Inflammatory macrophage treated with lipopolysaccharide for 4 hours (primary cell): ENCODE measurements around the gene C1QTNF9B.
"Not testable (repeated sequence)": the region's sequence is repeated elsewhere in the genome, so short reads cannot be mapped to it uniquely, and the experiment has no call there.

ENCODE experiments used
- DNase-seq: peaks from one replicate; pipeline ENCODE4 v3.0.0-alpha.2; 2020

The C1QTNF9B gene

DNA sequence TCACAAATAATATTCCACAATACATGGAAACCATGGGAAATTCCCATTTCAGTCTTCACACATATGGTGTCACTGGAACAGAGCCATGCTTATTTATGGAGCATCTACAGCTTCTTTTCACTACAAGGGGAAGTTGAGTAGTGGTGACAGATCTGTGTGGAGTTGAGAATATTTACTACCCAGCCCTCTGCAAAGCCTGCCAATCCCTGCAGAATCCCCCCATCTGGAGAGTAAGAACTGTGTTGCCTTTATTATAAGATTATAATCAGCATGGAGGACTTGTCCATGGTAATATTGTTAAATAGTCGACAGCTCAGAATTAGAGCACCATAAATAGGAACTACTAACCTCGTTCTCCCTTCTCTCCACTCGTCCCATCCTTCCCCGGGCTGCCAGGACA is 3.5 kb downstream of the C1QTNF9B start:
- DNase-seq, result not testable (repeated sequence)

- peak; percentile 49 for DNase-seq
Measured at GRCh38 chr13:23889615-23890607, 7.4 kb downstream of the C1QTNF9B start.

DNA sequence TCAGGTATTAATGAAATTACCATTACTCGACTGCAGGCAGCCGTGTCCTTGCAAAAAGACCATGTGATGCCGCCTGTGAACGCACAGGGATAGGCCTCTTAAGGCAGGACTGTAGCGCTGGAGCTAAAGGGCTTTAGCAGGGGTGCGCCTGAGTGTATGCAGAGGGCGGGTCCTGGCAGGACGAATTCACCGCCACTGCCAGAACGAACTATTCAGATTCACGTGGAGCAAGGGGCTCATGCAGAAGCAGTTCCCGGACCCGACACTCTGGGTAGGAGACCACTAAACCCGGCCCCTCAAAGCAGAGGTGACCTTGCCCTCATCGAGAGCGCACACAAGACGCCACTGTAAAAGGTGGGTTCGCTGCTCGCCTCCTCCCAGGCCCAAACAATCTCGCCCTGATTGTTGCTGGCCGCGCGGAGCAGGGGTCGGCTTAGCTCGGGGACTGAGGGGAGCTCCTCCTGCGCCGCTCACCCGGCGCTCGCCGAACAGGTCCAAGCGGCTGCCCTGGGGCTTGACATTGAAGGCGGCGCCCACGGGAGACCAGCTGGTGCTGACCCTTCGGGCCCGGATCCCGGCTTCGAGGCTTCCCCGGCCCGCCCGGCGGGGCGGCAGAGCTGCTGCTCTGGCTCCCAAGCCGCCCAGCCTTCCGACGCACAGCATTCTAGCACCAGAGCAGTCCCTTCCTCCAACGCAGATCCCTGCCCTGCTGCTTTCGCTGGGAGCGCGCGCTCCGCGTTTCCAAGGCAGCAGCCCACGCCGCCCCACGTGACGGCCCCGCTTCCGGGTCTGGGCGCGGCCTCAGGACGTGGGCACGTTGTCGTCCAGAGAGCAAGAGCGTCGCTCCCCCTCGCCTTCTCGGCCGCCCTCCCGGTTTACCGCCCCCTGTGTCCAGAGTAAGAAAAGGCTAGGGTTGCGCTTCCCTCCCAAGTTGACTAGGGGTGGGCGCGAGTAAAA is 8.4 kb downstream of the C1QTNF9B start, which contains the start of gene MIPEP:
TSS of gene MIPEP (minus strand) at position 743 of the 957 bp plus-strand sequence. CDS start at position 663, 80 bp downstream.
- DNase-seq, result peak; percentile 96

DNA sequence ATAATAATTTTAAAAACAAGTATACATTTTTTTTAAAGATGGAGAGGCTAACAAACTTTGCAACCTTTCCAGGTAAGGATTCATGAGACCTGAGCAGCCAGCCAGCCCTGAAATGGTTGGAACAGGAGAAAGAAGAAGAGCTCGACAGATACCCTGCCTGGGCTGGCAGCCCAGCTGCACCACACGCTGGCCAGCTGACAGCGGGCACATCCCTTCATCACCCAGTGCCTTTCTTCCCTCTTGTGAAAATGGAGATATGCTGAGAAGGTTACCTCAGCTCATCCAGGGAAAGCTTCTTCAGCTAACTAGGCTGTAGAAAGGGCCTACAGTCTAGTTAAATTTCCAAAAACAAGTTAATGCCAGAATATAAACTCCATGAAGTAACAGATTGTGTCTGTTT is 12.9 kb downstream of the C1QTNF9B start:
- not testable (repeated sequence) for DNase-seq

DNA sequence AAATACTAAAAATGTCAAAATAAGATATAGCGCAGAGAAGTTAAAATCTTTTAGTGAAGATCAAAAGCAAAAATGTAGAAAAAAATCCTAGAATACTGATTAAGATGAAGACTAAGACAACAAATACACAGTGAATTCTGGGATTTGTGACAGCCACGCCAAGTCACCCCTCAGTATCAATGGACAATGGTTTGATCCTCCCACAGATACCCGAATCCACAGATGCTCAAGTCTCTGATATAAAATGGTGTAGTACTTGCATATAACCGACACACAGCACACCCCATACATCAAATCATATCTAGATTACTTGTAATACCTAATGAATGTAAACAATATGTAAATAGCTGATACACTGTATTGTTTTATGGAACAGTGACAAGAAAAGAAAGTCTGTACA is 14.0 kb downstream of the C1QTNF9B start:
- no peak for DNase-seq

- not testable (repeated sequence) for DNase-seq
Measured at GRCh38 chr13:23881402-23881800, 15.9 kb downstream of the C1QTNF9B start.

DNA sequence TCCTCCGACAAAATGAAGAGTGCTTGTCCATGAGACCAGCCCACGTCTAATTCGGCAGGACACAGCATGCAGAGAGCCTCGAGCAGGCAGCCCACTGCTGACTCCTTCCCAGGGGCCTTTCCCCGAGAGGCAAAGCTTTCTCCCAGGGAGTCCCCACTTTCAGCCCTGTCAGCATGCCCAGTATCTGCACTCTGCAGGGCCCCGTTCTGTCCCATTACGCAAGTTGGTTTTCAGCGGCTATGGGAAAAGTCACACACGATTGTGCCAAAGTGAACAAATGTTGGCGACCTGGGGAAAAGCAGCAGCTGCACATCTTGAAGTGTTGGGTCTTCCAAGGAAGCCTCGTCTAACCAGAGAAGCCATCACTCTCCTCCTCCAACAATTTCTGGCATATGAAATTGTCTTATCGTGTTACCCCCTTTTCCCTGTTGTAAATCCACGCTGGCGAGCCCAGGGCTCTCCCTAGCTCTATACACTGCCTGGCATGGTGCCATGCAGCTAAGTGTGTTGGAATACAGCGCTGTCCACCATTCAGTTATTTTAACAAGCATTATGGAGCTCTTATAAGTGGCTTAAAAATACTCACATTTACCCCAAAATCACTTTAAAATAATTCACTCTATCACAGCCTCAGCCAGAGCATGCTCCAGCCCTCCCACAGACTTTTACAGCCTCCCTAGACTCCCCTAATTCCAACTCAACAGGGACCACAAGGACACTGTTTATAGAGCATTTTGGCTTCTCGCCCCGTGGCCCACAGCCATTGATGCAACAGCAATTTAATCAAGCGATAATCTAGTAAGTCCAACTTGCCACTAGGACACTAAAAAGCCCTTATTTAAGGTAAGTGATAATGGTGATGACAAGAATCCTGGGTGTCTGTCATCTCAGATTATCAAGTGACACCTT is 16.6 kb downstream of the C1QTNF9B start:
- DNase-seq, result not testable (repeated sequence)

DNA sequence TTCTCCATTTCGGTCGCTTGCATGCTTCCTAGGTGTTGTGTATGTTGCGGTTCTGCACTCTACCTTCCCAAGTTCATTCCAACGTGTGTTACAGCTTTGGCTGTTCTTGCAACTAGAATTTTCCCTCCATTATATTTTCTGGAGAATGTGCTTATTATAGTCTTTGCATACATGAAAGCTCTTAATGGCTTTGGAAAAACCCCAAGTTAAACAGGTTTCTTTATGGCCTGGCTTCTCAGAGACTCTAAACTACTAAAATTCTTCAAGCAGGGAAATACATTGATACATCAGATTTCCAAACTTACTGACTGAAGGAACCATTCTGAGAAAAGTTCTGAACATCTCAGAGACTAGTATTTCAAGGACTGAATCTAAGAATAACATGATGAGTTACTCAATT is 20.0 kb downstream of the C1QTNF9B start:
- DNase-seq, result no peak

DNA sequence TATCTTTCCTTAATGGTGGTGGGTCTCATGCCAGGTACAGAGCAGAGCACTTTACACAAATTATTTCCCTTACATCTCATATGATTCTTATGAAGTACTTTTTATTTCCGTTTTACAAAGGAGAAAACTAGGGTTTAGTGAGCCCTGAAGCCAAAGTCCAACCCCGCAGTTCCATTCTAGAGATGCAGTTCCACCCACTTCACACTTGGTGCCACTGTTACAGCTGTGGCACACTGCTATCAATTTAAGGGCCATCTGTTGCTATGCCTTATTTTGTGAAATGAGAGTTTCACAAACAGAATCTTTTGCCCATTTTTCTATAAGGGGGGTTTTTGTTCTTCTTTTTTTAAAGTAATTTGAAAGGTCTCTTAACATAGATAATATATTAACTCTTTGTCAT is 21.0 kb downstream of the C1QTNF9B start:
- DNase-seq, result peak; percentile 13

DNA sequence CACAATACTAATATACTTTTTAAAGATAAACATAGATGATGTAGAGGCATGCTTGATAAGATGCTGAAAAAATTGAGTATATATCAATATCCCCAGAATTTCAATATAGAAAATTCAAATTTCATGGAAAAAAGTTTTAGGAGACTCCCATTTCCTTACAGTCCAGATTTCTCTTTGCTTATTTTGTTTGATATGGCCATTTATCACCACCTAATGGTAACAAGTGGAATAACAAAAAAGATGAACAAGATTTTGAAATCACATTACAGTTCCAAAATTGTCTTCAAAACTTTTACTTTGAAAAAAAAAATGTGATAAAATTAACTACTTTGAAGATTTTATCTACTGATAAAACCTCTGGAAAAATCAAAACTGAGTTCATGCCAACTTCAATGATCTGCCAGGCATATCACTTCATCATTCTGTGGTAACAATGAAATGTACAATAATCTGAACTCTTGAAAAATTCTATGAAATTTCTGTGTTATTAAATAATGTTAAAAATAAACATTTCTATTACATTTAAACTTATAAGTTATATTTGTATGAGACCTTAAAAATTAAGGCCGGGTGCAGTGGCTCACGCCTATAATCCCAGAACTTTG is 25.6 kb downstream of the C1QTNF9B start:
- DNase-seq, result peak; percentile 36

GRCh38 chr13:23870356-23871140 is 26.8 kb downstream of the C1QTNF9B start:
- DNase-seq, result no peak

DNA sequence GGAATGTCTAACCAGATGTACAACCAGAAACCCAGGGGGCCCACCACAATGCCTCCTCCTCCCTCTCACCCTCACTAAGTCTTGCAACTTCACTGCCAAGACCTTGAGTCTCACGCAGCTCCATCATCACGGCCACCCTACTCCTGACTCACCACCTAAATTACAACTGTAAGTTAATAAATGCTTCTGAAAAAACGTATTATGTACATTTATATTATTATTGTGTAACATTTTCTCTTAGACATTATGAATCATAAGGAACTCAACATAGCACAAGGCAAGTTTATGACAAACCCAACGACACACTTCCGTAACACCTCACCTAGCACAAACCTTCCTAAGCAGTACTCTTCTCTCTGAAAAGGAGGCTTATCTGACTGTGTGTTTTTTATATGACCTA is 28.8 kb downstream of the C1QTNF9B start:
- DNase-seq, result no peak

GRCh38 chr13:23867027-23867491 is 30.2 kb downstream of the C1QTNF9B start:
- no peak for DNase-seq

- DNase-seq, result no peak
Measured at GRCh38 chr13:23866420-23867026, 30.8 kb downstream of the C1QTNF9B start.

DNA sequence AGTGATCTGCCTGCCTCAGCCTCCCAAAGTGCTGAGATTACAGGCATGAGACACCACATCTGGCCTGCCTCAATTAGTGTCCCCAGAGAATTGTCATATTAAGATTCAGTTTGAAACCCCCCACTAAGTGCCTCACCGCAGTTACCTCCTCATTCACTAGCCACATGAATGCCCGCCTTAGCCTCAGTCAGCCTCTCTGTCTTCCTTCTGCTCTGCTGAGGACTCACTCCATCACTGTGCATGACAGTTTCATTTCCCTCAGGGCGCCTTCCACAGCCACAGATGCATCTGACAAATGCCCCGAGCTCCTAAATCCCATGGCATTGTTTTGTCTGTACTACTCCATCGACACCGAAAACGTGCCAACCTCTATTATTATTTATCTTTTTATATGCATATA is 31.4 kb downstream of the C1QTNF9B start:
- DNase-seq, result no peak

DNA sequence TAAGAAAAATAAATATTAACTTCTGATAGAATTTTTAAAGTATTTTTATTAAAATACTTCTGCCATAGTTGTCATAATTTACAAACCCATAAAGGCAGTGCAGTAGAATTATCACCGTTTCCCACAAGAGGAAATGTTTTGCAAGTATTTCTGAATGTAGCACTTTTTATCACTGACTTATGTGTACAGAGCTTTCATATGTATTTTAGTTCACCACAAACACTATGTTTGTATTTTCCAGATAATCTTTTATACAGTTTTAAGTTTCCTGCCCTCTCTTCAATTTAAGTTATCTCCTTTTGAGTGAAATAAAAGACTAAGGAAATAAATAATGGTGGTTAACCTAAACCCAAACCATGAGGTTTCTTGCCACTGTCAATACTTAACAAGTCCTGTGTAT is 32.3 kb downstream of the C1QTNF9B start:
- no peak for DNase-seq

DNA sequence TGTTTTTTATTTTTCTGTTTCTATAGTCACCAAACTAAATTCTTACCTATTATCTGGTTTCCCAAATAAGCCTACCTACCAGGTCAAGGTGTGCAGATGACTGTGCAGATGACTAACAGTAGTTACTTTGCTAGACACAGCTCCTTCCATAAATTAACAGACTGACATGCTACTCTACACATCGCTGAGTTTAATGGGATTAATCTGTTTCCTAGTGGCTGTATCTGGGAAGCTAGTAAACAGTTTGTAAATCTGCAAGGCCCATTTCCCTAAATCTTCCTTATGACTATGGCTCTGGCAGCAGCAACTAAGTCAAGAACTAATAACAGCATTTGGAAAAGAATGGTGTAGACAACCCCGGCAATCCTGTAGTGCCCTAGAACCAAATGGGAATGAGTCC is 36.0 kb downstream of the C1QTNF9B start:
- DNase-seq, result no peak

GRCh38 chr13:23859904-23860303 is 37.4 kb downstream of the C1QTNF9B start:
- no peak for DNase-seq

GRCh38 chr13:23859455-23859854 is 37.8 kb downstream of the C1QTNF9B start:
- DNase-seq, result no peak

GRCh38 chr13:23858546-23858945 is 38.8 kb downstream of the C1QTNF9B start:
- DNase-seq, result no peak
